IPS DF 6.9 (cell line): ENCODE results near the gene ANKRD63.

ENCODE experiments used
- DNase-seq: peaks from one replicate; pipeline ENCODE4 v3.0.0-alpha.2; 2013; ENCODE audit warnings: low read depth, low spot score
- H3K27ac ChIP-seq: one replicate; pipeline ENCODE4 v1.5.1; 2013; ENCODE audit warnings: low read length, control low read depth
- H3K27me3 ChIP-seq: 2 replicates; pipeline ENCODE4 v1.6.1; 2013; ENCODE audit warnings: mild to moderate bottlenecking, low read length; ENCODE audit not compliant: control insufficient read depth, insufficient read depth
- H3K36me3 ChIP-seq: 2 replicates; pipeline ENCODE4 v1.6.1; 2013; ENCODE audit warnings: low read length; ENCODE audit not compliant: control insufficient read depth, insufficient read depth
- H3K4me1 ChIP-seq: 2 replicates; pipeline ENCODE4 v1.6.1; 2013; ENCODE audit warnings: low read length; ENCODE audit not compliant: control insufficient read depth, insufficient read depth
- H3K4me3 ChIP-seq: 2 replicates; pipeline ENCODE4 v1.5.1; 2013; ENCODE audit warnings: mild to moderate bottlenecking, low read length
- H3K9me3 ChIP-seq: 2 replicates; pipeline ENCODE4 v1.6.1; 2013; ENCODE audit warnings: low read length, inconsistent platforms; ENCODE audit not compliant: control insufficient read depth, insufficient read depth
- WGBS: extraction: QIAGEN DNeasy Blood & Tissue Kit; methylation state at CpG from one replicate; pipeline ENCODE4 v1.1.7; 2013; ENCODE audit warnings: mixed read lengths, missing lambda C conversion rate; ENCODE audit not compliant: insufficient read length, insufficient coverage; 5-methylcytosine and 5-hydroxymethylcytosine counted together

The ANKRD63 gene

DNA sequence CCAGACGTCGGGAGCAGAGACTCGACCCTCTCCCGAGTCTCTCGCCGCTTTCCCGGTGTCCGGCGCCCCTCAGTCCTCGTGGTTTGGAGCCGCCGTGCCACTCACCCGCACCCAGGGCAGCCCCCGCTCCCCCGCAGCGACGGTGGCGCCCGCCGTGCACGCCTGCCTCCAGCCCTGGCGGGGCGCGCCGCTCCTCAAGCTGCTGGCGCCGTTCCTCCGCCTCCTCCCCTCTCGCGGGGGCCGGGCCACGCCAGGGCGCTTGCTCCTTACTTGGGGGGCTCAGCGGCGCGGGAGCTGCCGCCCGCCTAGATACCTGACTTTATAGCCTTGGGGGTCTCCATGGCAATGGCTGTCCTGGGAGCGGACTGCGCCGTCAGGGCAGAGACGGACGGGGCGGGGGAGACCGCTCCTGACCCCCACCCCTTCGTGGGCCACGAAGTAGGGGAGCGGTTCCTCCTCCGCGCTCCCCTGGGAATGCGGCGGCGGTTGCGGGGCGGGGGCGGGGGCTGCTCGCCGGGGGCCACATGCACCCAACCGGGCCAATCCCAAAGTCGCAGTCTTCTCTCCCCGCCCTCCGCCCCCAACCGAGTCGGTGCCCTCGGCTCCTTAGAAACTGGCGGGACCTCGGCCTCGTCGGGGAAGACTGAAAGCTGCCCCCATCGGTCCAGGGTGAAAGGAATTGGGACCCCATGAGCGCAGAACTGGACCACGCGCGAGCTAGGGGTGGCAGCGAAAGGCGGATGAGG lies at the start of gene ANKRD63:
ANKRD63 (minus strand) TSS at position 196 of the 746 bp plus-strand sequence. CDS start 478 bp downstream, outside the sequence.
- Histone ChIP-seq H3K4me1 (peaks cover 1% of the 10 kb centered on the region; the same call in 1 of the 2 replicates), H3K27me3 (peaks cover 36% of the 10 kb centered on the region), H3K9me3 (no peaks in the 10 kb centered on the region), H3K4me3 (peak within 1 kb of the TSS; percentile 19; the same call in 1 of the 2 replicates), H3K36me3 (no peaks in the 10 kb centered on the region), H3K27ac (no peak within 1 kb of the TSS)
- no CpG with 5 or more reads among the region's 76 CpGs for WGBS
- DNase-seq = no peak

DNA sequence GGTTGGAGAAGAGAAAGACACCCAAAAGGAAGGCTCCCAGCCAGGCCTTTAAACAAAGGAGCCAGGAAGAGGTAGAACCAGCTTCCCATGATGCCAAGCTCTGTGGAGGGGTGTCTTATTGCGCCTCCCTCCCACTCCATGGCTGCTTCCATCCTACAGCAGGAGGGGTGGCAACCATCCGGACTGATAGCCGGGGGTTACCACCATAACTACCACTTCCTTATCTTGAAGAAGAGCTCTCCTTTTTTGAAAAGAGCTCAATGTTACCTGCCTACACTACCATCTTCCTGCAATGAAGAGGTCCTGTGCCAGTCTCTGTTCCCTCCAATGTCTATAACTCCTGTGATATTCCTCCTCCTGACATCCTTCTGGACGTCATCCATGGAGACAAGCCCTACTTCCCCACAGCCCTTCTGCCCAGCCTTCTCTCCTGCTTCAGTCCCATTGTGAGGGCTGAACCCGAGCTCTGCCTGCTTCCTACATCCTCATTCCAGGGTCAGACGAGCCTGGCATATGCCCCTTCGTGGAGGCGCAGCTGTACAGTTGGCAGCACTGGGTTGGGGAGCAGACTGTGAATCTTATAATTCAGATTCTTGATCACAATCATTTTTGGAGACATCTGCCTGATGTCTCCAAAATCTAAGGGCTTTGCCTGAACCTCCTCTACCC lies 49.4 kb upstream of the ANKRD63 start:
- Histone ChIP-seq H3K36me3 (no peaks in the 10 kb centered on the region), H3K27ac (no peak overlapping the region), H3K9me3 (no peaks in the 10 kb centered on the region), H3K4me1 (peaks cover 10% of the 10 kb centered on the region), H3K4me3 (no peak overlapping the region), H3K27me3 (no peaks in the 10 kb centered on the region)
- no CpG with 5 or more reads among the region's 8 CpGs for WGBS
- DNase-seq = no peak

- Histone ChIP-seq H3K27ac (no peak overlapping the region), H3K9me3 (no peaks in the 10 kb centered on the region), H3K4me1 (peaks cover 11% of the 10 kb centered on the region), H3K4me3 (no peak overlapping the region), H3K27me3 (no peaks in the 10 kb centered on the region), H3K36me3 (no peaks in the 10 kb centered on the region)
- WGBS = no CpG with 5 or more reads among the region's 7 CpGs
- no peak for DNase-seq
Measured at GRCh38 chr15:40331637-40332036, 48.8 kb upstream of the ANKRD63 start.

DNA sequence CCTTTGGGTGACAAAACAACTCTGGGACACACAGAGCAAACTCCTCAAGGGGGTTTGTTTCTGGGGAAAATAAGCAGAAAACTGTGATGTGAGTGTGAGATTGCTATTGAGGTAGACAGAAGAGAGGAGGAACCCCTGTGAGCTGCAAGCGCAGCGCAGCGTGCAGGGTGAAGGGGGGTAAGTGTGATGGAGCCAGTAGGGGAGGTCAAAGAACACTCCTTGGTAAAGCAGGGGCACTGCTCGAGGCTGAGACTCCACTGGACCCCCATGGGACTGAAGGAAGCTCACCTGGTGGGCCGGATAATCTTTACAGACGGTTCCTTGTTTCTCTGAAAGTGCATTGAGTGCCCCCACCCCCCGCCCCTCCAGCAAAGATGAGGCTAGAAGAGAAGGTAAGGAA lies 48.2 kb upstream of the ANKRD63 start:
- no peaks in the 10 kb centered on the region for H3K9me3 ChIP-seq
- H3K4me3 ChIP-seq = no peak overlapping the region
- no peaks in the 10 kb centered on the region for H3K36me3 ChIP-seq
- peaks cover 11% of the 10 kb centered on the region for H3K4me1 ChIP-seq
- H3K27ac ChIP-seq = no peak overlapping the region
- no CpG with 5 or more reads among the region's 7 CpGs for WGBS
- no peaks in the 10 kb centered on the region for H3K27me3 ChIP-seq
- DNase-seq = no peak

DNA sequence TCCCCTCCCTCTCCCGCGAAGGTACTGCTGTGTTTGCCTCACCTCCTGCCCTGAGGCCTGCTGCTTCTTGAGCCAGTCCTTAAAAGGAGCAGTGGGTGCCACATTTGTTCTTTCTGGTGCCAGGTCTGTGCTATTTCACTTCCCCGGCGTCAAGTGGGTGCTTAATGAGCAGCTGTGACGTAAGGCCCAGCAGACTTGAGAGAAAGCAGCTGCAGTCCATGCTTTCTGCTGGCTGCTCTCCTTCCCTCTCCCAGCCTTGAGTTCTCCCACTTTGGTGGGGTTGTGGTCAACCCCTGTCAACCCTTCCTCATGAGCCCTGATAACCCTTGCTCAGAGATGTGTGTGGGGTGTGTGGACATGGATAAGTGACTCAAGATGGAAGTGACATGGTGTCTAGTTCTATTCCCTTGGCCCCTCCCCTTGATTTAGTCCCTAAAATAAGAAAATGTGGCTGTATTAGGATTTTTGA lies 47.5 kb upstream of the ANKRD63 start:
- Histone ChIP-seq H3K9me3 (no peaks in the 10 kb centered on the region), H3K4me3 (no peak overlapping the region), H3K27ac (no peak overlapping the region), H3K27me3 (no peaks in the 10 kb centered on the region), H3K36me3 (no peaks in the 10 kb centered on the region), H3K4me1 (peaks cover 11% of the 10 kb centered on the region)
- DNase-seq = no peak
- no CpG with 5 or more reads among the region's 5 CpGs for WGBS

DNA sequence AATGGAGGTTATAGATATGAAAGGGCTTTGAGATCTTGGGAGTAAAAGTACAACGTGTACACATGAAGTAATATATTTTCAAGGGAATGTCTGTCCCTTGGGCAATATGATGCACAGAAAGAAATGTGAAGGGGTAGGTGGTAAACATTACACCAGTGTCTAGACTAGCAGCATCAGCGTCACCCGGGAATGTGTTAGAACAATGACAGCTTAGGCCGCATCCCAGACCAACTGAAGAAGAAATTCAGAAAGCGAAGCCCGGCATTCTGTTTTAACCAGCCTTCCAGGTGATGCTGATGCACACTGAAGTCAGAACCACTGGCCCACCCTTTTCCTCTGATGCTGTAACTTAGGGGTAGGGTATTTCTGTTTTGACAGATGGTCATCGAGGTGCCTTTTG lies 46.9 kb upstream of the ANKRD63 start:
- Histone ChIP-seq H3K4me3 (no peak overlapping the region), H3K27me3 (no peaks in the 10 kb centered on the region), H3K36me3 (no peaks in the 10 kb centered on the region), H3K27ac (no peak overlapping the region), H3K4me1 (peaks cover 8% of the 10 kb centered on the region), H3K9me3 (no peaks in the 10 kb centered on the region)
- no peak for DNase-seq
- no CpG with 5 or more reads among the region's 7 CpGs for WGBS

DNA sequence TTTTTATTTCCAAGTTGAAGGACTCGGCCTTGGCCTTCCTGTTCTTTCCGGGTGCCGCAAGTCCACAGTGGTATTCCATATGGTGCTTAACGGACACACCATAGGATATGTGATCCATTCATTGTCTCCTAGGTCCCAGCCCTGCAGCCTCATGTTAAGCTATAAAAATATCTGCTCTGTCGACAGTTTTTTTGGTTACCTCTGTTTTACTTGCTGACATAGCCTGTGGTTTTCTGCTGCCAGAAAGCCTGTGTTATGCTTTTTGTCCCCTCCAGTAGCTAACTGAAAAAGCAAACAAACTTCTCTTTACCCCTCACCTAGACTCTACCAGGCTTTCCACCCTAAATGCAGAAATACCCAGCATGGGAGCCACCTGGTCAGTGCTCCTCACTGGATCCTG lies 45.9 kb upstream of the ANKRD63 start:
- Histone ChIP-seq H3K27ac (no peak overlapping the region), H3K4me1 (peaks cover 8% of the 10 kb centered on the region), H3K36me3 (no peaks in the 10 kb centered on the region), H3K9me3 (no peaks in the 10 kb centered on the region), H3K4me3 (no peak overlapping the region), H3K27me3 (no peaks in the 10 kb centered on the region)
- no peak for DNase-seq
- no CpG with 5 or more reads among the region's 5 CpGs for WGBS

DNA sequence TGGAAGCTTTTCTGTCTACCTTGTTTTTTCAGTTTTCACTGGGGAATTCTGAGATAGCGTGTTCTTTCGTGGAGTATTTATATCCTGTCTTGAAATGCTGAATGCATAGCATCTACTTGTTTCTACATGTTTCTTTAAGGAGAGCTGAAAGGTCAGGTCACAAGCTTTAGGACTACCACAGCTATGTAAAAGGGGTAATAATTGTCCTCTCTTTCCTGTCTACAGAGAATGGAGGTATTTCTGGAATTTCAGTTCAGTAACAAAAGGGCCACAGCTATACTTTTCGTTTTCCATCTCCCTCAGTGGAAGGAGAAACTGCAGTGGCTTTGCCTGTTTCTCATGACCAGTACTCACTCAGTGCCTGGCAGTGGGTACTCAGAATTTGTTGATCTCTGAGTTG lies 45.3 kb upstream of the ANKRD63 start:
- no CpG with 5 or more reads among the region's 3 CpGs for WGBS
- H3K4me1 ChIP-seq = peaks cover 8% of the 10 kb centered on the region
- H3K4me3 ChIP-seq = no peak overlapping the region
- H3K36me3 ChIP-seq = no peaks in the 10 kb centered on the region
- no peak overlapping the region for H3K27ac ChIP-seq
- no peaks in the 10 kb centered on the region for H3K9me3 ChIP-seq
- H3K27me3 ChIP-seq = no peaks in the 10 kb centered on the region
- DNase-seq = no peak

DNA sequence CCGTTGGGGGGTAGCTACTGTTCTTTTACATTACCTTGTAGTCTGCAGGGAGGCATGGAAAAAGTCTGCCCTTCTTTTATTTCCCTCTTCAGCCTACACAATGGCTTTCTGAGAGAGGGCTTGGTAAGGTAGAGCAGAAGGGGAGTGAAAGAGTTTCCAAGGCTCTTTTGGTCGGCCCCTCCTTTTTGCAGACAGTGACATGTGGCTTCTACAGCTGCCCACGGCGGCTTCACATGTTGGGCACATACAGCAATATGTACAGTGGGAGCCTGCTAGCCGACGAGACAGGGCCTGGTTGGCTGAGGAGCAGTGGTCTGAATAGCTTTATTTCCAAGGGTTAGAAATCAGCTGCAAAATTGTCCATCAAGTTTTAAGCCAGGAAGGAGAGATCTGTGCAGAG lies 44.6 kb upstream of the ANKRD63 start:
- Histone ChIP-seq H3K4me1 (peaks cover 9% of the 10 kb centered on the region), H3K36me3 (no peaks in the 10 kb centered on the region), H3K27me3 (no peaks in the 10 kb centered on the region; the same call in 1 of the 2 replicates), H3K9me3 (no peaks in the 10 kb centered on the region), H3K27ac (no peak overlapping the region), H3K4me3 (no peak overlapping the region)
- WGBS = no CpG with 5 or more reads among the region's 6 CpGs
- DNase-seq = no peak

GRCh38 chr15:40325700-40326099 lies 42.8 kb upstream of the ANKRD63 start:
- Histone ChIP-seq H3K9me3 (no peaks in the 10 kb centered on the region), H3K4me1 (peaks cover 12% of the 10 kb centered on the region), H3K27ac (no peak overlapping the region), H3K4me3 (no peak overlapping the region), H3K36me3 (no peaks in the 10 kb centered on the region), H3K27me3 (peaks cover 2% of the 10 kb centered on the region)
- DNase-seq = no peak
- WGBS = no CpG with 5 or more reads among the region's 2 CpGs
